Retinal pigment epithelial cell (primary cell): ENCODE measurements around the gene OXGR1.

Experiments used
- DNase-seq: peaks from one replicate; pipeline ENCODE4 v3.0.0-alpha.2; 2010; ENCODE audit warnings: low read depth
- H3K4me3 ChIP-seq: 2 replicates; pipeline ENCODE4 v1.5.1; 2011; ENCODE audit warnings: mild to moderate bottlenecking, low read length, control low read depth, moderate library complexity
- TF ChIP-seq, protein P1 (sequence below): conservative IDR thresholded peaks from 2 replicates; pipeline ENCODE4 v1.5.1; 2011; ENCODE audit warnings: low read depth, low read length, control low read depth, inconsistent platforms

Gene OXGR1

DNA sequence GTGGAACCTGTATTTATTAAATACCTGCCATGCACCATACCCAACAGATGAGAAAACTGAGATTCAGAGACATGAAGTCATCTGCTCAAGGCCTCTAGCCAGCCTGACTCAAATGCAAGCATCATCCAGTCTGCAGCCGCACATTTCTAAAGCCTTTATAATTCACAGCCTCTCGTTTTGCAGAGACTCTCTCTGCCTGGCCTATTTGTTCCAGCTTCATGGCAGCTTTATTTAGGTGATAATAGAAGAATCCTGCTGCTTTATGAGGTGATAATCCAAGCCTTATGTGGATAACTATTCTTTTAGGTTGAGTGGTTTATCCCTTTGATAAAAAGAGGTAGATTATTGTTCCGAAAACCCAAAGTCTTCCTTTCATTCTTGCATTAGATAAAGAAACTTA lies 58.4 kb downstream of the OXGR1 start:
- no peak for DNase-seq
- no peak overlapping the region for H3K4me3 ChIP-seq
- TF ChIP-seq, protein P1, sequence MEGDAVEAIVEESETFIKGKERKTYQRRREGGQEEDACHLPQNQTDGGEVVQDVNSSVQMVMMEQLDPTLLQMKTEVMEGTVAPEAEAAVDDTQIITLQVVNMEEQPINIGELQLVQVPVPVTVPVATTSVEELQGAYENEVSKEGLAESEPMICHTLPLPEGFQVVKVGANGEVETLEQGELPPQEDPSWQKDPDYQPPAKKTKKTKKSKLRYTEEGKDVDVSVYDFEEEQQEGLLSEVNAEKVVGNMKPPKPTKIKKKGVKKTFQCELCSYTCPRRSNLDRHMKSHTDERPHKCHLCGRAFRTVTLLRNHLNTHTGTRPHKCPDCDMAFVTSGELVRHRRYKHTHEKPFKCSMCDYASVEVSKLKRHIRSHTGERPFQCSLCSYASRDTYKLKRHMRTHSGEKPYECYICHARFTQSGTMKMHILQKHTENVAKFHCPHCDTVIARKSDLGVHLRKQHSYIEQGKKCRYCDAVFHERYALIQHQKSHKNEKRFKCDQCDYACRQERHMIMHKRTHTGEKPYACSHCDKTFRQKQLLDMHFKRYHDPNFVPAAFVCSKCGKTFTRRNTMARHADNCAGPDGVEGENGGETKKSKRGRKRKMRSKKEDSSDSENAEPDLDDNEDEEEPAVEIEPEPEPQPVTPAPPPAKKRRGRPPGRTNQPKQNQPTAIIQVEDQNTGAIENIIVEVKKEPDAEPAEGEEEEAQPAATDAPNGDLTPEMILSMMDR: no peak
